Measurements from ENCODE around the gene JMJD4. TPM values are rescaled to one million over a fixed set of nuclear protein-coding genes. Genes with fewer than 3 reads are reported as not detected.

Gene JMJD4
- total RNA-seq, 1 donor from 2014 or later: 13.5 TPM

DNA sequence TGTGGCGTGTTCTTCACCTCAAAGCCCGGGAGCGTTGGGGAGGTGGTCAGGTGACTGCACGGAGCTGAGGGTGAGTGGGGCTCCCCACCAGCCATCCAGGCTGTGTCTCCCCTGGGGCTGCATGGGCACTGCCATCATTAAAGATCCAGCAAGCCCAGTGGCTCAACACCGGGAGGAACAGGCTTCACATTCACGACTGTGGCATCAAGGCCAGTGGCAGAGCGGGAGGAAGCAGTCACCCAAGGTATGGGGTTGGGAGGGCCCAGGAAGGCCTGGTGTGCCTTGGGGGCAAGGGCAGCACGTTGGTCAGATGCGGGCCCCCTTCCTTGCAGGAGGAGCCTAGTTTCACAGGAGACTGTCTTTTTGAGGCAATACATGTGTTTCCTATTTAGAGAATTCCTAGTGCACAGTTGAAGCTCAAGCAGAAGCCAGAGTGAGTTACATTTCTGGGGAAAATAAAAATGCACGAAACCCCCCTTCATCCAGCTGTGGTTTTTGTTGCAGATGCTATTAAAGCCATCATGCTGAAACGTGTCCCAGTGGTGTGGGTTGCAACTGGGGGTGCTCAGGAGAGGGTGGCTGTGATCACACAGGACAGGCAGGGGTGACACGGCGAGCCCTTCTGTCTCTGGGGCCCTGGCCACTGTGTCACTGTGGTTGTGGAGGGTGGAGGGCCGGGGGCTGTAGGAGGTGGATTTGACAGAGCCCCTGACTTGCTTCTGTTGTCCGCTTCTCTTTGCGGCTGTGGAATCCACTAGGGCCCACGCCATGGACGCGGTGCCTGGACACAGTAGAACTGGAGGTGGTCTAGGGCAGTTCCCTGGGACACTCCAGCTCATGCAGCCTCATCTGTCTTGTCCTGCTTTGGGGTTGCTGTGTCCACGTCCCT is 34.2 kb upstream of the JMJD4 start:
- no peak for DNase-seq (ENCODE audit: low read depth)
- H3K4me3 ChIP-seq (ENCODE audit: low read depth, low read length): no peak overlapping the region
- TF ChIP-seq, protein P1, sequence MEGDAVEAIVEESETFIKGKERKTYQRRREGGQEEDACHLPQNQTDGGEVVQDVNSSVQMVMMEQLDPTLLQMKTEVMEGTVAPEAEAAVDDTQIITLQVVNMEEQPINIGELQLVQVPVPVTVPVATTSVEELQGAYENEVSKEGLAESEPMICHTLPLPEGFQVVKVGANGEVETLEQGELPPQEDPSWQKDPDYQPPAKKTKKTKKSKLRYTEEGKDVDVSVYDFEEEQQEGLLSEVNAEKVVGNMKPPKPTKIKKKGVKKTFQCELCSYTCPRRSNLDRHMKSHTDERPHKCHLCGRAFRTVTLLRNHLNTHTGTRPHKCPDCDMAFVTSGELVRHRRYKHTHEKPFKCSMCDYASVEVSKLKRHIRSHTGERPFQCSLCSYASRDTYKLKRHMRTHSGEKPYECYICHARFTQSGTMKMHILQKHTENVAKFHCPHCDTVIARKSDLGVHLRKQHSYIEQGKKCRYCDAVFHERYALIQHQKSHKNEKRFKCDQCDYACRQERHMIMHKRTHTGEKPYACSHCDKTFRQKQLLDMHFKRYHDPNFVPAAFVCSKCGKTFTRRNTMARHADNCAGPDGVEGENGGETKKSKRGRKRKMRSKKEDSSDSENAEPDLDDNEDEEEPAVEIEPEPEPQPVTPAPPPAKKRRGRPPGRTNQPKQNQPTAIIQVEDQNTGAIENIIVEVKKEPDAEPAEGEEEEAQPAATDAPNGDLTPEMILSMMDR (conservative IDR thresholded peaks at IDR 0.05; ENCODE audit: low read depth, low read length): no peak

DNA sequence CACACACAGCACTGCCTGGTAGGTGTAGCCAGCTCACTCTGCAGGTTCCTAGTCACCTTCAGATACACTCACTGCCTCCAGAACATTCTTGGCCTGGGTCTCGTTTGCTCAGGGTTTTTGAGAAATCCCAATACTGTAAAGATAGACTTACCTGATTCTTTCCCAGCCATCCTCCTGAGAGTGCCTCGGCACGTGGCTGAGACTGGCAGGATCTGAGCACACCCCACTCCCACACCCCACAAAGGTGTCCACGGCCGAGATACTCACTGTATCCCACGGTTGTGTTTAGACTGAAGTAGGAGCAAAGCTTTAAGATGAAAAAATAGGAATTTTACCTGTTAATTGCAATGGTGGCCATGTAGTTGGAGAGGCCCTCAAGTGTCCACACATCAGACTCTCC is 33.5 kb upstream of the JMJD4 start:
- H3K4me3 ChIP-seq (ENCODE audit: low read depth, low read length): no peak overlapping the region
- TF ChIP-seq, protein P1 (conservative IDR thresholded peaks at IDR 0.05; ENCODE audit: low read depth, low read length): no peak
- DNase-seq (ENCODE audit: low read depth): no peak

DNA sequence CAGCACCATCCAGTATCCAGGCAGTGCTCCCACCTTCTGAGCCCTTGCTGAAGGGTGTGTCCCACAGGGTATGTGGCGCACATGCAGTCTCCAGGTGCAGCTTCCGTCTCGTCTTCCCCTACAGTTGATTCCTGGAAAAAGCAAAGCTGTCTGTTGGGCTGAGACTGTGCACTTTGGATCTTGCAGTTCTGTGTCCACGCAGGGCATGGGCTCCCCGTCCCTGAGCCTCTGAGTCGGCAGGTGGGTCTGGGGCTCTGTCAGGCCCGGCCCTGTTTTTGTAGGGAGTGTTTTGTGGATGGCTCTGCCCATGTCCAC is 33.0 kb upstream of the JMJD4 start:
- no peak for DNase-seq (ENCODE audit: low read depth)
- TF ChIP-seq, protein P1 (conservative IDR thresholded peaks at IDR 0.05; ENCODE audit: low read depth, low read length): no peak
- no peak overlapping the region for H3K4me3 ChIP-seq (ENCODE audit: low read depth, low read length)

DNA sequence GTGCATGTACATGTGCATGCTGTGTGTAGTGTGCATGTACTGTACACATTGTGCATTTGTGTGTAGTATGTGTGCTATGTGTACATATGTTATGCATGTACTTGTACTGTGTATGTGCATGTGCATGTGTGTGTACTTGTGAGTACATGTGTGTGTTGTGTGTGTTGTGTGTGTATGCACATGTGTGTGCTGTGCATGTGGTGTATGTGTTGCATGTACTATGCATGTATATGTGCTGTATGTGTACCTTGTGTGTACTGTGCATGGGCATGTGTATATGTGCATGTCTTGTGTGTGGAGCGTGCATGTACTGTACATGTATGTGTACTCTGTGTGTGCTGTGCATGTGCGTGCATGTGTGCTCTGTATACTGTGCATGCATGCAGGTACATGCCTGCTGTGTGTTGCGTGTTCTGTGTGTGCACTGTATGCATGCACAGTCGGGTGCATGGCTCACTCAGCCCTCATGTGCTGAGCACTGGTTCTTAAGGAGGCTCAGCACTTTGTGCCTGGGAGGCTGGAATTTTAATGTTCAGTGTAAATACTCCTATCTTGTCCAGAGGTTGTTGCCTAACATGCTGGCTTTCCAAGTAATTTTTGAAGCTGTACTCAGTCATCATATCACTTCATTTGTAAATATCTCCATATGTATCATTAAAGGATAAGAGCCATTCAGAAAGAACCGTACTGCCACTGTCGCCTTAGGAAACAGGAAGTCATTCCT is 32.5 kb upstream of the JMJD4 start:
- TF ChIP-seq, protein P1 (conservative IDR thresholded peaks at IDR 0.05; ENCODE audit: low read depth, low read length): no peak

DNA sequence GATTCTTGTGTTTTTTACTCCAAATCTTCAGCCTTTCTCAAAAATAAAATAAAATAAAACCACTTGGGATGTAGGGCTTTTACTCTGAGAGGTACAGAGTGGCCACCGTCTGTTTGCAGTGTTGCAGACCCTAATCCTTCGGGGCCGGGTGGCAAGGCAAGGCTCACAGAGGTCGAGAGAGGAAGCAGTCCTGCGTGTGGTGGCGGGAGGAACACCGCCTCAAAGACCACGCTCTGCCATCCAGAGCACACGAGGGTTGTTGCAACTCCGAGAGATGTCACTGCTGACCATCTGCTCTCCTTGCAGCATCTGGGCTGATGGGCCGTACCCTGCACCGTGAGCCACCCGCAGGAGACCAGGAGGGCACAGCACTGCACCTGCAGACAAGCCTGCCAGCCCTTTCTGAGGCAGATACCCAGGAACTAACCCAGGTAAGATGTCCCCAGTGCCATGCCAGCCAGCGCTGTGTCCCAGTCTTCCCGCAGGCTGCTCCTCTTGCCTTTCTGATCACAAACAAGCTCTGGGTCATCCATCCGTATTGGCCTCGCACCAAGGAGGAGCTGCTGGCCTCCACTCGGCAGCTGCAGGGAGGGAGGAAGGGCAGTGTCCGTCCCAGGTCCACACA is 31.7 kb upstream of the JMJD4 start:
- TF ChIP-seq, protein P1 (conservative IDR thresholded peaks at IDR 0.05; ENCODE audit: low read depth, low read length): no peak
- DNase-seq (ENCODE audit: low read depth): no peak
- H3K4me3 ChIP-seq (ENCODE audit: low read depth, low read length): no peak overlapping the region

More for the DNA sequence above, 32.5 kb upstream of the JMJD4 start:
- no peak overlapping the region for H3K4me3 ChIP-seq (ENCODE audit: low read depth, low read length)
- no peak for DNase-seq (ENCODE audit: low read depth)

DNA sequence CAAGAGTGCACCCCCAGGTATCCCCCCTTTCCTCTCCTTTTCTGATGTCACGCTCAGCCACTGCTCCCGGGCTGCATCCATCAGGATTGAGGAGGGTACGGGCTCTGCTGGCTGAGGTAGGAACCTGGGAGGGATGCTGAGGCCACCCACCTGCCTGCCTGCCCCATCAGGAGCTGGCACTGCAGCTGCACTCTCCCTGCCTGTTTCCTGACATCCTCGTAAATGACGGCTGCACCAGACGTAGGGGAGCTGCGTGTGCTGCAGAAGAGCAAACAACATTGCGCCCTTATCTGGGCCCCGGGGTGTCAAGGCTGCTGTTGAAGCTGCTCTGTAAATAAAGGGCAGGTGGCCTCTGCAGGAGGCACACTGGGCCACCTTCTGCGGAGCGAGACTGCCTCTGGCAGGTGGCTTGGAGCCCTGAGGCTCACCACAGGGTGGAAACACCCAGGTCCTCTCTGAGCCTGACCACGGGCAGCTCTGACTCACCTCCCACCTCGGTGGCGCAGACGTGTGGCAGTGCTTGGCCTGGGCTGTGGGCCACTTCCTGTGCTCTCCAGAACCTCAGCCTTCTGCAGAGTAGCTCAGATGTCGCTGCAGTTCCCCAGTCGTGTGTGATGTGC is 31.0 kb upstream of the JMJD4 start:
- no peak overlapping the region for H3K4me3 ChIP-seq (ENCODE audit: low read depth, low read length)
- DNase-seq (ENCODE audit: low read depth): no peak
- TF ChIP-seq, protein P1 (conservative IDR thresholded peaks at IDR 0.05; ENCODE audit: low read depth, low read length): no peak

All from epithelial cell of proximal tubule (primary cell).